ENCODE measurements around the gene NBPF9.
"Not testable (repeated sequence)": the region's sequence is repeated elsewhere in the genome, so short reads cannot be mapped to it uniquely, and the experiment has no call there.

NBPF9 gene

GRCh38 chr1:149009761-149010160, 93.6 kb downstream of the NBPF9 start:
- not testable (repeated sequence) for DNase-seq

- DNase-seq, result not testable (repeated sequence)
These were observed 94.6 kb downstream of the NBPF9 start for GRCh38 chr1:149008769-149009168.

GRCh38 chr1:149008326-149008725, 95.0 kb downstream of the NBPF9 start:
- DNase-seq, result not testable (repeated sequence)

Data from activated CD4-positive, alpha-beta T cell treated with anti-CD3 and anti-CD28 coated beads, Interleukin-2, amount 50 U/mL, for 48 hours (primary cell).